ENCODE measurements around the gene DAD1.
"Not testable (repeated sequence)": the region's sequence is repeated elsewhere in the genome, so short reads cannot be mapped to it uniquely, and the experiment has no call there.

DAD1 gene

DNA sequence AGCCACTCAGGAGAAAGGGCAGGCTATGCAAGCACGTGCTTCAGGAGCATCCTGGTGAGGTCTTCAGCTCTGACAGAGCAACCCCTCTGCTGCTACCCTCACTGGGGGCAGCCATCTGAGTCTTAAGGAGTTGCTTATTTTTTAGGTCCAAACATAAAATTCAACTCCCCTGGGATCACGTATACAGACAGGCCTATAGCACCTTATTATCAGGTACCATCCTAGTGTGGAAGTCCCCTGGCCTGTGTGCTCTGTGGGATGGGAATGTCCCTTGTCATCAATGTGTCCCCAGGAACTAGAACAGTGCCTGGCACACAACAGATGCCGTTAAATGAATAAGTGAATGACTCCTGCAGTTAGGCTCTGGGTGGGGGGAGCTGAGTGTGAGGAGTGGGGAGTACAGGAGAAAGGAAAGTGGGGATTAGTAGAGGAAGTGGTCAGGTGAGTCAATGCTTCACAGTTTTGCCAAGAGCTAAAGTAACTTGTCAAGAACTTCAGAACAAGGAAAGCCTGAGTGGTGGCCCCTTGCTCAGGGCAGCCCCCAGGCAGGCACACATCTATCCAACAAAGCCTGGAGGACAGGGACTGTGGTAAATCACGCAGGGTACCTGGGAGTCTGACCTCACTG is 33.5 kb downstream of the DAD1 start:
- no peak for DNase-seq (ENCODE audit: extremely low read depth, low read depth)
- TF ChIP-seq, protein P1, sequence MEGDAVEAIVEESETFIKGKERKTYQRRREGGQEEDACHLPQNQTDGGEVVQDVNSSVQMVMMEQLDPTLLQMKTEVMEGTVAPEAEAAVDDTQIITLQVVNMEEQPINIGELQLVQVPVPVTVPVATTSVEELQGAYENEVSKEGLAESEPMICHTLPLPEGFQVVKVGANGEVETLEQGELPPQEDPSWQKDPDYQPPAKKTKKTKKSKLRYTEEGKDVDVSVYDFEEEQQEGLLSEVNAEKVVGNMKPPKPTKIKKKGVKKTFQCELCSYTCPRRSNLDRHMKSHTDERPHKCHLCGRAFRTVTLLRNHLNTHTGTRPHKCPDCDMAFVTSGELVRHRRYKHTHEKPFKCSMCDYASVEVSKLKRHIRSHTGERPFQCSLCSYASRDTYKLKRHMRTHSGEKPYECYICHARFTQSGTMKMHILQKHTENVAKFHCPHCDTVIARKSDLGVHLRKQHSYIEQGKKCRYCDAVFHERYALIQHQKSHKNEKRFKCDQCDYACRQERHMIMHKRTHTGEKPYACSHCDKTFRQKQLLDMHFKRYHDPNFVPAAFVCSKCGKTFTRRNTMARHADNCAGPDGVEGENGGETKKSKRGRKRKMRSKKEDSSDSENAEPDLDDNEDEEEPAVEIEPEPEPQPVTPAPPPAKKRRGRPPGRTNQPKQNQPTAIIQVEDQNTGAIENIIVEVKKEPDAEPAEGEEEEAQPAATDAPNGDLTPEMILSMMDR (IDR thresholded peaks at IDR 0.05; ENCODE audit: low read depth, low read length), result no peak

DNA sequence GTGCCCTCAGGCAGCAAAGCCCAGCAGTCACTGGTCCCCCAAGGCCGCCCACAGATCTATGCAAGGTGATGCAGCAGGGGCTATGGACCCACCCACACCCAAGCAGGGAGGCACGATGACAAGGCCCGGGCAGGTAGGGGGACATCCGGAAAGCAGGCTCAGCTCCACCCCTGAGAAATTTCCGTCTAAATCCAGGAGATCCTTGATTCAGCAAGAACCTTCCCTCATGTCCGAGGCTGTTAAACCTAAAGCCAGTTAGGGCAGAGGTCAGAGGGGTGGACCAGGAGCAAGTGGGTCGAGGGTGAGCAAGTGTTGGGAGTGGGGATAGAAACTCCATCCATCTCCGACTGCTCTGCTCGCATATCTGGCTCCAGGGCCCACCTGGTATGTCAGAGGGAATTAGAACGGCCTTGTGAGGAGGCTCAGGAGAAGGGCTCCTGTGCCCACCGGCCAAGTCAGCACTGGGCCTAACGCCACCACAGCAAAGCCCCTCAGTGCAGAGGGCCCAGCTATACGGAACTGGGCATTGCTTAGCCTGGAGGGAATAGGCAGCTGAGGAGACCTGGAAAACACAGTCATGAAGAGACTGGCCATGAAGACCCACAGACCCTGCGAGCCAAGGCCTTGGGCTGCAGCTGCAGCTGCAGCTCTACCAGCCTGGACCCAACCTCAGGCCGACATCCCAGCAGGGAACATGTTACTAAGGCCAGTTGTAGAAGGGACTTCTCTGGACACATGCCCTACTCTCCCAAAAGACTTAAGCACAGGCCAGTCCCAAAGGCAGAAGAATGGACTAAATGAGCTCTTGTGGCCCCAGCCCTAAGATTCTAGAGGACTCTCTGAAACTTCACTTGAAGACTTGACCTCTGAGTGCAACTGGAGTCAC is 34.3 kb downstream of the DAD1 start:
- TF ChIP-seq, protein P1 (IDR thresholded peaks at IDR 0.05; ENCODE audit: low read depth, low read length), result no peak
- DNase-seq (ENCODE audit: extremely low read depth, low read depth), result no peak

DNA sequence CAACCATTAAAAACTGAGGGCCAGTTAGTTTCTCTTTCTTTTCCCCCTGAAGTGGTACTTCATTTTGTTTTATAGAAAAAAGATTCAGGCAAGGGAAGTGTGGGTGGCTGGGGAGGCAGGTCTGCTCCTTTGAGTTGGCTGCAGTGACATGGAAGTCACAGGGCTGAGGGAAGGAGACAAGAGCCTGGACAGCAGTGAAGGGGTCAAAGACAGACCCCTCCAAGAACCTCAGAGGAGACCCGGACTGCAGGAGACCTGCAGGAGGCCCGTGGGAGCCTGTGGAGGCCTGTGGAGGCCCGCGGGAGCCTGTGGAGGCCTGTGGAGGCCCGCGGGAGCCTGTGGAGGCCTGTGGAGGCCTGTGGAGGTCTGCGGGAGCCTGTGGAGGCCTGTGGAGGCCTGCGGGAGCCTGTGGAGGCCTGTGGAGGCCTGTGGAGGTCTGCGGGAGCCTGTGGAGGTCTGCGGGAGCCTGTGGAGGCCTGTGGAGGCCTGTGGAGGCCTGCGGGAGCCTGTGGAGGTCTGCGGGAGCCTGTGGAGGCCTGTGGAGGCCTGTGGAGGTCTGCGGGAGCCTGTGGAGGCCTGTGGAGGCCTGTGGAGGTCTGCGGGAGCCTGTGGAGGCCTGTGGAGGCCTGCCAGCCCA is 35.0 kb downstream of the DAD1 start:
- not testable (repeated sequence) for DNase-seq (ENCODE audit: extremely low read depth, low read depth)

DNA sequence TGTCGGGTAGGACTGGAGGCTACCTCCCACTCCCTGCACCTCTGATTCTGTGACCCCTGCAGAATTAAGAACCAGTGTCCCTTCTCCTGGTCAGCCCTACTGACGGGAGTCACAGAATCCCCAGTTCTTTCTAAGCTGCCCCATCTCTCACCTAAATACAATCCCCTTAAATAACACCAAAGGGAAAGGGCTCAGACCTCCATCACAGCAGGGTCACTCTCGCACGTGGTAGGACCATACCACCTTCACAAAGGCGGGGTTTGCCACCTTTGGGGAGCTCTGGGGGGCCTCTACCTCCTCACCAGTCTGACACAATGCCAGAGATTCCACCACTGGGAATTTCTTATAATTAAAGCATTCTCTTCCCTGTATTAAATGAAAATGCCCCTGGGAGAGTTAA is 35.6 kb downstream of the DAD1 start:
- DNase-seq (ENCODE audit: extremely low read depth, low read depth), result no peak
- TF ChIP-seq, protein P1 (IDR thresholded peaks at IDR 0.05; ENCODE audit: low read depth, low read length), result no peak

DNA sequence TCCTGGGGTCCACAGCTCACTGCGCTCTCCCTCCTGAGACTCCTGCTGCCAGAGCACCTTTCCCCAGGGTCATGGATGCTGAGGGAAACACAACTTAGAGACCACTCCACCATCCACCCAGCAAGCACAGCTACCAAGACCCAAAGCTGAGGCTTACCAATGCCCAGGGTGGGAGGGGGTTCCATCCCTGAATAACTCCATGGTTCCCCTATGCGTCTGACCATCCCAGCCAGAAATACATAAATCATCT is 36.3 kb downstream of the DAD1 start:
- TF ChIP-seq, protein P1 (IDR thresholded peaks at IDR 0.05; ENCODE audit: low read depth, low read length), result no peak
- no peak for DNase-seq (ENCODE audit: extremely low read depth, low read depth)

DNA sequence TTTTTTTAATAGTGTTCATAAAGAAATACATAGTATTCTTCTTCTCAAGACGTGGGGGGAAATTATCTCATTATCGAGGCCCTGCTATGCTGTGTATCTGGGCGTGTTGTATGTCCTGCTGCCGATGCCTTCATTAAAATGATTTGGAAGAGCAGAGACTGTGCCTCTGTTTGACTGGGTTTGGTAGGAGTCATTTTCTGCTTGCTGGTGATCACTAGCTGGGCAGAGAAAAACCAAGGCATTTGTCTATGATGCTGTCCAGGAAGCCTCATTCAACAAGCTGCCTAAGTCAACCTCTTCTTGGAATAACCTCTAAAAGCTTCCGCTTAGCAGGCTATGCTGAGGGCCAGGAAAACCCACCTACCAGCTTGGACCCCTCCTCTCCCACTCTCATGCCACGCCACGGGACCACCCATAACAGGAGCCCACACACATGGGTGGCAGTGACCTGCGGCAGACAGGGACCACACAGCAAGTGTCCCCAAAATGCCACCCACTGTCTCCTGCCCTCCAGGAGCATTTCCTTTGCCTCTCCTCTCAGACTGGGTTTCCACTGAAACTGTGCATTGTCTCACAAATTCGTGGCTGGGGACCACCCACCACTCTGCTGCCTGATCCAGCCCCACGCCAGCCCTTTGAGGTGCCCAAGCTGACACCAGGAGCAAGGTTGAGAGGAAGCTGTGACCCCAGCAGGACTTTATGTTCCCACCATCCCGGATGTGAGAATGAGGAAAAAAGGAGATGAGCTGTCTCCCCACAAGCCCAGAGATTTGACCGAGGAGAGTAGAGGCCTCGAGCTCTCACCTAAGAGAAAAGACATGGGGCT is 36.8 kb downstream of the DAD1 start:
- DNase-seq (ENCODE audit: extremely low read depth, low read depth), result no peak
- TF ChIP-seq, protein P1 (IDR thresholded peaks at IDR 0.05; ENCODE audit: low read depth, low read length), result no peak

DNA sequence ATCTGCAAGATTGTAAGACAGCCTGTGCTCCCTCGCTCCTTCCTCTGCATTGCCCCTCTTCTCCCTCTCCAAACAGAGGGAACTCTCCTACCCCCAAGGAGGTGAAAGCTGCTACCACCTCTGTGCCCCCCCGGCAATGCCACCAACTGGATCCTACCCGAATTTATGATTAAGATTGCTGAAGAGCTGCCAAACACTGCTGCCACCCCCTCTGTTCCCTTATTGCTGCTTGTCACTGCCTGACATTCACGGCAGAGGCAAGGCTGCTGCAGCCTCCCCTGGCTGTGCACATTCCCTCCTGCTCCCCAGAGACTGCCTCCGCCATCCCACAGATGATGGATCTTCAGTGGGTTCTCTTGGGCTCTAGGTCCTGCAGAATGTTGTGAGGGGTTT is 37.4 kb downstream of the DAD1 start:
- TF ChIP-seq, protein P1 (IDR thresholded peaks at IDR 0.05; ENCODE audit: low read depth, low read length), result no peak
- no peak for DNase-seq (ENCODE audit: extremely low read depth, low read depth)
